T-helper 17 cell (primary cell): ENCODE results near the gene CCDC191. TPM values are rescaled to one million over a fixed set of nuclear protein-coding genes. Genes with fewer than 3 reads are reported as not detected.

Experiments used
- total RNA-seq, 4 donors: library from RNA in 2 of 4; stranded (reverse) in 2 of 4; gene quantifications; one replicate each; pipeline ENCODE4 v1.2.3 and lab custom pipeline; 2022 to 2026

Gene CCDC191
- total RNA-seq, 2 donors from 2014 or later, result 6.4 to 6.8 TPM

Other genes with a start within 250 kb of the CCDC191 start
- 1 to 10 TPM in 1 of 2 donors, under 1 TPM in 1; 0.08 to 1.2 TPM for gene GRAMD1C, start 217.7 kb downstream of the CCDC191 start, total RNA-seq
- 1 to 10 TPM; 6.4 to 8.3 TPM for gene ZDHHC23, start 108.5 kb downstream of the CCDC191 start, total RNA-seq
- 10 to 100 TPM; 42.1 to 43.4 TPM for gene QTRT2, start 211 bp upstream of the CCDC191 start, total RNA-seq
- not detected for gene DRD3, start 122.5 kb upstream of the CCDC191 start, total RNA-seq
- under 1 TPM; 0.65 to 0.97 TPM for gene ZNF80, start 181.1 kb upstream of the CCDC191 start, total RNA-seq
- gene TIGIT, start 237.5 kb upstream of the CCDC191 start, total RNA-seq, result 10 to 100 TPM; 11.6 to 13.3 TPM